Activated naive CD8-positive, alpha-beta T cell (primary cell): ENCODE measurements around the gene ITGA3.

Source experiments
- H3K27ac Mint-ChIP-seq: one replicate; pipeline ENCODE4 v1.8.0; 2021; ENCODE audit warnings: mixed read lengths
- H3K27me3 Mint-ChIP-seq: one replicate; pipeline ENCODE4 v1.8.0; 2021; ENCODE audit warnings: mixed read lengths
- H3K36me3 Mint-ChIP-seq: one replicate; pipeline ENCODE4 v1.8.0; 2021; ENCODE audit warnings: mixed read lengths
- H3K4me1 Mint-ChIP-seq: one replicate; pipeline ENCODE4 v1.8.0; 2021; ENCODE audit warnings: low read depth, mixed read lengths
- H3K4me3 Mint-ChIP-seq: one replicate; pipeline ENCODE4 v1.8.0; 2021; ENCODE audit warnings: mild to moderate bottlenecking, mixed read lengths
- H3K9me3 Mint-ChIP-seq: one replicate; pipeline ENCODE4 v1.8.0; 2021; ENCODE audit warnings: low read depth, mixed read lengths

Gene ITGA3

DNA sequence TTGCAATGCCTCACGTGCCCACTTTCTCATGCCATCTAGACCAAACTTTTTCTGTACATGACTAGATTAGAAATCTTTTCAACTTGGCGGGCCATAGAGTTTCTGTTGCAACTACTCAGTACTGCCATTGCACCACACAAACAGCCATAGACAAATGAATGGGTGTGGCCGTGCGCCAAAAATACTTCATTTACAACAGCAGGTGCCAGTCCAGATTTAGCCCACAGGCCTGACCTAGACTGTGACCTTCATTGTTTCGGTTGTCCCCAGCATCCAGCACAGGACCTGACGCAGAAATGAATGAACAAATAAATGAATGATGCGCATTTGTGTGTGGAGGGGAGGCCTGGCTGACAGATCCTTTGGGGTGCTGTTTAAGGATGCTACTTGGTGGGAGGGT is 24.9 kb downstream of the ITGA3 start:
- H3K4me1 Mint-ChIP-seq: no peaks in the 10 kb centered on the region
- H3K27ac Mint-ChIP-seq: no peak overlapping the region
- H3K4me3 Mint-ChIP-seq: no peak overlapping the region
- H3K36me3 Mint-ChIP-seq: peaks cover 5% of the 10 kb centered on the region
- H3K9me3 Mint-ChIP-seq: no peaks in the 10 kb centered on the region
- no peaks in the 10 kb centered on the region for H3K27me3 Mint-ChIP-seq

DNA sequence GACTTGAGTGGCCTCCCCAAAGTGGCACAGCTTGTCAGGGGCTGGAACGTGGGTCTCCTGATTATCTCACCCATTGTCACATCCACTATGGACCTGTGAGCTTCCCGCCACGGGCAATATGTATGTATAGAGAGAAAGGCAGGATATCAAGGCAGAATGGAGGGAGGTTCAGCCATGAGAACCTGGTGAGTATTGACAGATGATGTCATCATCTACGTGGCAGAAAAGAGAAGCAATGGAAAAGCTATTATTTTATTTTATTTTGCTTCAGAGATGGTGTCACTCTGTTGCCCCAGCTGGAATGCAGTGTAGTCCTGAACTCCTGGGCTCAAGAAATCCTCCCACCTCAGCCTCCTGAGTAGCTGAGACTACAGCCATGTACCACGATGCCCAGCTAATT is 25.8 kb downstream of the ITGA3 start:
- Mint-ChIP-seq H3K4me1 (no peaks in the 10 kb centered on the region), H3K9me3 (no peaks in the 10 kb centered on the region), H3K4me3 (no peak overlapping the region), H3K27ac (no peak overlapping the region), H3K36me3 (peaks cover 5% of the 10 kb centered on the region), H3K27me3 (no peaks in the 10 kb centered on the region)

DNA sequence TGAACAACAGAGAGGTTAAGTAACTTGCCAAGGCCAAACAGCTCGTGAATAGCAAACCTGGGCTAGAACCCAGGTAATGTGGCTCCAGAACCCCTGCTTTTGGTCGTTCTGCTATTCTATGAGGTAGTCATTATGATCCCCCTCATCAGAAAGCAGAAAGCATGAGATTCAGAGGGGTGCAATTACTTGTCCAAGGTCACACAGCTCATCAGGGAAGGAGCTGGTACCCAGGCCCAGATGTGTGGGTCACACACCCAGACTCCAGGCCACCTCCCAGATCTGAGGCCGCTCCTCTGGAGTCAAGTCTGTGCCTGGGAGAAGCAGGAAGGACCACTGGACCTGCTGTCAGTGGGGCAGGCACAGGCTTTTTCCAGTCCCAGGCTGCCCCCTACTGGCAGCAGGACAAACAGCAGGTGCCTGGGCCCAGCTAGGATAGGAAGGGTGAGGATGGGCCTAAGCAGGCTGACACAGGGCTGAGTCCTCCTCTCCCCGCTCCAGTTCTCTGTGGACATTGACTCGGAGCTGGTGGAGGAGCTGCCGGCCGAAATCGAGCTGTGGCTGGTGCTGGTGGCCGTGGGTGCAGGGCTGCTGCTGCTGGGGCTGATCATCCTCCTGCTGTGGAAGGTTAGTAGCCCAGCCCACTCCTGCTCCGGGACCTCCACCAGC is 31.5 kb downstream of the ITGA3 start:
- no peaks in the 10 kb centered on the region for H3K4me1 Mint-ChIP-seq
- no peak overlapping the region for H3K4me3 Mint-ChIP-seq
- no peaks in the 10 kb centered on the region for H3K27me3 Mint-ChIP-seq
- H3K27ac Mint-ChIP-seq: no peak overlapping the region
- H3K9me3 Mint-ChIP-seq: no peaks in the 10 kb centered on the region
- H3K36me3 Mint-ChIP-seq: no peaks in the 10 kb centered on the region

DNA sequence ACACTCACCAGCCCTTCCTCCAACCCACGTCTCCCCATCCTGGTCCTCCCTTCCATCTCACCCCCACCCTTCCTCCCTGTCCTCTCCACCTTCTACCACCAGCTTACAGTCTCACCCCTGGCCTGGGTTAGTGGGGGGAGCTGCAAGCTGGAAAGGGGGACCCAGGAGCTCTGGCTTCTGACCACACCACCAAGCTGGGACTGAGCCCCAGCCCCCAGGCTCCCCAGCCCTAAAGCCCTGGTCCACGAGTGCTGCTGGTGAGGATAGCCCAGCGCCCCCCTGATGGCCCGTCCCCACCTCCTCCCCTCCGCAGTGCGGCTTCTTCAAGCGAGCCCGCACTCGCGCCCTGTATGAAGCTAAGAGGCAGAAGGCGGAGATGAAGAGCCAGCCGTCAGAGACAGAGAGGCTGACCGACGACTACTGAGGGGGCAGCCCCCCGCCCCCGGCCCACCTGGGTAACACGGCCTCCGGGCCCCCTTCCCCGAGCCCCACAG is 32.0 kb downstream of the ITGA3 start:
- Mint-ChIP-seq H3K27ac (no peak overlapping the region), H3K4me1 (no peaks in the 10 kb centered on the region), H3K4me3 (no peak overlapping the region), H3K27me3 (no peaks in the 10 kb centered on the region), H3K9me3 (no peaks in the 10 kb centered on the region), H3K36me3 (no peaks in the 10 kb centered on the region)

DNA sequence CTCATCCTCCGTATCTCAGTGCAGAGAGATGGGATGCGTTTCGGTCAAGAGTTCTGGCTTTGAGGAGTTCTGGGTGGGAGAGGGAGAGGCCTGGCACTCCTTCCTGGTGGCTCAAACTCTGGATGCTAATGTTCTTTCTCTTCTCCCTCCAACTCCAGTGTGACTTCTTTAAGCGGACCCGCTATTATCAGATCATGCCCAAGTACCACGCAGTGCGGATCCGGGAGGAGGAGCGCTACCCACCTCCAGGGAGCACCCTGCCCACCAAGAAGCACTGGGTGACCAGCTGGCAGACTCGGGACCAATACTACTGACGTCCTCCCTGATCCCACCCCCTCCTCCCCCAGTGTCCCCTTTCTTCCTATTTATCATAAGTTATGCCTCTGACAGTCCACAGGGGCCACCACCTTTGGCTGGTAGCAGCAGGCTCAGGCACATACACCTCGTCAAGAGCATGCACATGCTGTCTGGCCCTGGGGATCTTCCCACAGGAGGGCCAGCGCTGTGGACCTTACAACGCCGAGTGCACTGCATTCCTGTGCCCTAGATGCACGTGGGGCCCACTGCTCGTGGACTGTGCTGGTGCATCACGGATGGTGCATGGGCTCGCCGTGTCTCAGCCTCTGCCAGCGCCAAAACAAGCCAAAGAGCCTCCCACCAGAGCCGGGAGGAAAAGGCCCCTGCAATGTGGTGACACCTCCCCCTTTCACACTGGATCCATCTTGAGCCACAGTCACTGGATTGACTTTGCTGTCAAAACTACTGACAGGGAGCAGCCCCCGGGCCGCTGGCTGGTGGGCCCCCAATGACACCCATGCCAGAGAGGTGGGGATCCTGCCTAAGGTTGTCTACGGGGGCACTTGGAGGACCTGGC is 33.3 kb downstream of the ITGA3 start:
- no peaks in the 10 kb centered on the region for H3K27me3 Mint-ChIP-seq
- no peak overlapping the region for H3K27ac Mint-ChIP-seq

DNA sequence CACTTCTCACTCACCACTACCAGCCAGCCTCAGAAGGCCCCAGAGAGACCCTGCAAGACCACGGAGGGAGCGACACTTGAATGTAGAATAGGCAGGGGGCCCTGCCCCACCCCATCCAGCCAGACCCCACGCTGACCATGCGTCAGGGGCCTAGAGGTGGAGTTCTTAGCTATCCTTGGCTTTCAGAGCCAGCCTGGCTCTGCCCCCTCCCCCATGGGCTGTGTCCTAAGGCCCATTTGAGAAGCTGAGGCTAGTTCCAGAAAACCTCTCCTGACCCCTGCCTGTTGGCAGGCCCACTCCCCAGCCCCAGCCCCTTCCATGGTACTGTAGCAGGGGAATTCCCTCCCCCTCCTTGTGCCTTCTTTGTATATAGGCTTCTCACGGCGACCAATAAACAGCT is 34.2 kb downstream of the ITGA3 start:
- Mint-ChIP-seq H3K9me3 (no peaks in the 10 kb centered on the region), H3K27ac (no peak overlapping the region), H3K36me3 (no peaks in the 10 kb centered on the region), H3K27me3 (no peaks in the 10 kb centered on the region), H3K4me1 (peaks cover 10% of the 10 kb centered on the region), H3K4me3 (no peak overlapping the region)

More for the DNA sequence above, 33.3 kb downstream of the ITGA3 start:
- no peak overlapping the region for H3K4me3 Mint-ChIP-seq
- H3K36me3 Mint-ChIP-seq: no peaks in the 10 kb centered on the region
- peaks cover 6% of the 10 kb centered on the region for H3K4me1 Mint-ChIP-seq
- H3K9me3 Mint-ChIP-seq: no peaks in the 10 kb centered on the region

DNA sequence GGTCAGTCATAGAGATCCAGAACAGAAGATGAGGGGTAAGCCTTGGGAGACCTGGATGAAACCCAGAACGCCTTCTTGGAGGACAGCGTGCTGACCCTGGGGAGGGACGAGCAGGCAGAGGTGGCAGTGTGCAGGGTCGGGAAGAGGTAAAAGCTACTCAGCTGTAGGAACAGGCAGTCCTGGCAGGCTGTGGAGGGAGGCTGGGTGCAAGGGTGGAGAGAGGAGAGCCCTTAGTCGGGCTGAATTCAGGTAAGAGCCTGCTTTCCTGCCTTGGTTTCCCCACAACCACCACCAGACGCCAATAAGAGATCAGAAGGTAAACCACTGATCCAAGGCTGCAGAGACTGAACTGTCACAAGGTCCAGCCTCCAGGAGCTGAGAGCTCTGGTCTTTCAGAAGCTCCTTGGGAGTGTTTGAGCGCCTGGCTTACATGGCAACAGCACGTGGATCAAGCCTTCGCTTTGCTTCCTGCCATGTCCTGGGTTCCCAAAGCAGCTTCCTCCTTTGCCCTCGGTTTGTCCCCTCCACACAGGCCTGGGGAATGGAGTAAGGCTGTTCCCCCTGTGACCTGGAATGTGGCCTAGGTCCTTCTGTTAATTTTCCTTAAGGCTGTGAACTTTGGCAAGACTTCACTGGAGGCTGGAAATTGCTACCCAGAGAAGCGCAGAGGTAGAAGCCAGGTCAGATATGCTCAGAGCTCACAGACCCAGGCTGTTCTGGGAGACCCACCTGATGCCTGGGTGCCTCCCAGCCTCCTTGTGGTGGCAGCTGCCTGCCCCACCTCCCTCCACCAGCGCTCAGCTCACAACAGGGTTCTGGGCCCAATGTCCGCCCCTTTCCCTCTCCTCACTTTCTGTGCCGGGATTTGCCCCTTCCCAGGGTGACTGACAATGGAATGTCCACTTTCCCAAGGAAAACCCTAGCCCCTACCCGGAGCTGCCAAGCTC is 35.3 kb downstream of the ITGA3 start:
- no peaks in the 10 kb centered on the region for H3K9me3 Mint-ChIP-seq
- H3K27me3 Mint-ChIP-seq: no peaks in the 10 kb centered on the region
- H3K4me1 Mint-ChIP-seq: peaks cover 21% of the 10 kb centered on the region
- H3K36me3 Mint-ChIP-seq: no peaks in the 10 kb centered on the region
- no peak overlapping the region for H3K4me3 Mint-ChIP-seq
- no peak overlapping the region for H3K27ac Mint-ChIP-seq

DNA sequence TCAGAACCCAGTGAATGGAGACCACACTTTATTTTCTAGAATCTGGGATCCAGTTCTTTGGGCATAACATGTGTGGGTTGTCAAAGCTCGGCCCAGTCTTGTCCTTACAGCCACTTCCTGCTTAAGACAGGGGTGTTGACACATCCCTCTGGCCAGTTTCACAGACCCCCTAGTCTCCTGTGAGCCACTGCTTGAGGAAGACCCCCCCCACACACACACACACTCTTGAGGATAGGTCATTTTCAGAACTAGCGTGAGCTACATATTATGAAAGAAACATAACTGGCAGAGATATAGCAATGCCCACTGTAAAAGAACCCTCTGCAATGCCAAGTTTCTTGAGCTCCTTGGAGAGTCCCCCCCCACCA is 36.0 kb downstream of the ITGA3 start:
- Mint-ChIP-seq H3K27ac (no peak overlapping the region), H3K36me3 (no peaks in the 10 kb centered on the region), H3K4me3 (no peak overlapping the region), H3K4me1 (peaks cover 27% of the 10 kb centered on the region), H3K27me3 (no peaks in the 10 kb centered on the region), H3K9me3 (no peaks in the 10 kb centered on the region)

DNA sequence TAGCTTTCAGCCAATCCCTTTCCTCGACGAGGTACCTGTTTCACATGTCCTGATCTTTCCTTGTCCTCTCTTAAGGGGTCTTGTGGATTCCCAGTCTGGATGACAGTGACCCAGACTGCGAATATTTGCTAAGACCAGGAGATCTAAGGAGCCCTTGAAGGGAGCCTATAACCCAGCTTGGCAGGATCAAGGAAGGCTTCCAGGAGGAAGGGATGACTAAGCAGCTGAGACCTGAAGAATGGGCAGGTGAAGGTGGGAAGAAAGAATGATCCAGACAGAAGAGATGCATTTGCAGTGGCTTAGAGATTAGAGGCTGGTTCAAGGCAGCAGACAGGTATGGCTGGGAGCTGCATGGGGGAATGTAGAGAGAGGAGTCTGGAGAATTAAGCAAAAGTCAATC is 37.3 kb downstream of the ITGA3 start:
- H3K4me1 Mint-ChIP-seq: peaks cover 31% of the 10 kb centered on the region
- H3K36me3 Mint-ChIP-seq: no peaks in the 10 kb centered on the region
- H3K27ac Mint-ChIP-seq: peak overlapping the region; percentile 34
- H3K4me3 Mint-ChIP-seq: no peak overlapping the region
- H3K27me3 Mint-ChIP-seq: no peaks in the 10 kb centered on the region
- no peaks in the 10 kb centered on the region for H3K9me3 Mint-ChIP-seq

DNA sequence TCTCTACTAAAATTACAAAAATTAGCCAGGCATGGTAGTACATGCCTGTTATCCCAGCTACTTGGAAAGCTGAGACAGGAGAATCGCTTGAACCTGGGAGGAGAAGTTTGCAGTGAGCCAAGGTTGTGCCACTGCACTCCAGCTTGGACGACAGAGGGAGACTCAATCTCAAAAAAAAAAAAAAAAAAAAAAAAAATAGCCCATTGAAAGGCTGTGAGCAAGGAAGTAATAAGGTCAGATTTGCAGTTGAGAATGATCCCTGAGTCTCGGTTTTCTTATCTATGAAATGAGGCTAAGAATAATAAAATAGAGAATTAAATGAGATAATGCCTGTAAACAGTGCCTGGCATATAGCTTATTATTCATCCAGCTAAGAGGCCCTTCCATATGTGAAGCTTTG is 37.9 kb downstream of the ITGA3 start:
- Mint-ChIP-seq H3K27me3 (no peaks in the 10 kb centered on the region), H3K27ac (no peak overlapping the region), H3K4me3 (peak overlapping the region; percentile 97), H3K9me3 (no peaks in the 10 kb centered on the region), H3K36me3 (no peaks in the 10 kb centered on the region), H3K4me1 (peaks cover 32% of the 10 kb centered on the region)

DNA sequence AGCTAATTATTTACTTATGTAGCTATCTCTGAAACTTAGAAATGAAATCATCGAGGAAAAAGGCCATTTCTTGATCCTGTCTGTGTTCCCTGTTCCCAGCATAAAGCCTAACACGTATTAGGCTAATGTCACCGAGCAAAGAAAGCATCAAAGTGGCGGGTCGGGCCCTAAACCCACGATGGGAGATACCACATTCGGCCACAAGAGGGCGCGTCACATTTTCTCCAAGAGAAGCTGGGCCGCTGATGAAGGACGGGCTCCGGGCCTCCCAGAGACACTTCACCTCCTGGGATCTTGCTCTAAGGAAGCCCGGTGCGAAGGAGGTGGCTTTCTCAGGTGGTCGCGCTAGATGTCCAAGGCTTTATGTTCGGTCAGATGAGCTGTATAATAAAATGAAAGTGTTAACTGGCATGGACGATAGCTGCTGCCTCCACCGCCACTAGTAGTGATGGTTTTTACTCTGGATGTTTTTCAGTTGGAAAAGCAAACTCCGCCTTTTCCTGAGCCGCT is 38.4 kb downstream of the ITGA3 start:
- Mint-ChIP-seq H3K36me3 (no peaks in the 10 kb centered on the region), H3K4me3 (peak overlapping the region; percentile 97), H3K9me3 (no peaks in the 10 kb centered on the region), H3K27me3 (no peaks in the 10 kb centered on the region), H3K4me1 (peaks cover 32% of the 10 kb centered on the region), H3K27ac (peak overlapping the region; percentile 79)

DNA sequence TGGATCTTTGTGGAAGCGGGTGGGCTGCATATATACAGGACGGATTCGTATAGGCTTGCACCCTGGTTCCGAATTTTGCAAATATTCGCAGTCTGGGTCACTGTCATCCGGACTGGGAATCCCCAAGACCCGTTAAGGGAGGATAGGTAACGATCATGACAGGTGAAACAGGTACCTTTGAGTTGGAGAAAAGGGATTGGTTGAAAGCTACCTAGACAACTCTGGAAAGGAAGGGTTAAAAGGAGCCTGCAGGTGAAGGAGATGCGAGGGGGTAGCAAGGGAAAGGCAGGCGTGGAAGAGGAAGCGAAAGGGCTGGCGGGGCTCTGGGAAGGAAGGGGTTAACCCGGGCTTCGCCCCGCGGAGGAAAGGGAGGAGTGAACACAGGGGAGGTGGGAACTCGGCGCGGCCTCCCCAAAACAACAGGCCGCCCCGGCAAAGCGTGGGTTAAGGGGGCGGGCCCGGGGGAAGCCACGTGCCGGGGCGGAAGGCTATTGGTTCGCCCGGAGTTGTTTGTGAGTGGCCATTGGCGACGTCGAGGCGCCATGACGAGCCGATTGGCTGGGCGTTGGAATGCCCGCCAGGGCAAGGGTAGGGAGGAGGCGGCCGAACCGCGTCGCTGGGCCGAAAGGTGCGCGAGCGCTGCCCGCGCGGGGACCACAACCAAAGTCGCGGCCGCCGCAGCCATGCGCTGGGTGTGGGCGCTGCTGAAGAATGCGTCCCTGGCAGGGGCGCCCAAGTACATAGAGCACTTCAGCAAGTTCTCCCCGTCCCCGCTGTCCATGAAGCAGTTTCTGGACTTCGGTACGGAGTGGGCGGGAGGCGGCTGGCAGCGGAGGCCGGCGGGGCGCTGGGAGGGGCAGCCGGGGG is 39.1 kb downstream of the ITGA3 start, which contains the start of gene PDK2:
TSS of gene PDK2 (plus strand) at position 599 of the 867 bp plus-strand sequence. CDS start at position 684, 85 bp downstream.
- no peaks in the 10 kb centered on the region for H3K27me3 Mint-ChIP-seq

DNA sequence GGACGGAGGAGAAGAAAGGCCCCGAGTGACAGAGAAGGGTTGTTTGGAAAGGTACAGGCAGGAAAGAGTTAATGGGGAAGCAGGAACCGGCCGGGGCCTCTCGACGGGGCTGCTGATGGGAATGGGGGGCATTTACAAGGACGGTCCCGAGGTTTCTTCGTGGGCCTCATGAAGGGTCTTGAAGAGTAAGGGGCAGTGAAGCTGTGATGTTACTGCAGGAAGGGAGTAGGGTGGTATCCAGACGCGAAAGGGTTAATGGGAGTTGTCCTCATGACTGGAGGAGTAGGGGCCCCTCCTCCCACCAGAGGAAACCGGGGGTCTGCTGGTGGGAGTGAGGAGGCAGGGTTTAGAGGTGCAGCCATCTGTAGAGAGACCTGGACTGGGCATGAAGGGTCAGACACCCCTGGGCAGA is 39.7 kb downstream of the ITGA3 start:
- peaks cover 32% of the 10 kb centered on the region for H3K4me1 Mint-ChIP-seq
- no peaks in the 10 kb centered on the region for H3K9me3 Mint-ChIP-seq
- H3K27ac Mint-ChIP-seq: peak overlapping the region; percentile 79
- H3K4me3 Mint-ChIP-seq: peak overlapping the region; percentile 97
- H3K27me3 Mint-ChIP-seq: no peaks in the 10 kb centered on the region
- no peaks in the 10 kb centered on the region for H3K36me3 Mint-ChIP-seq

More for the DNA sequence above, 39.1 kb downstream of the ITGA3 start, which contains the start of gene PDK2:
- H3K4me3 Mint-ChIP-seq: peak within 1 kb of the TSS; percentile 97
- peaks cover 32% of the 10 kb centered on the region for H3K4me1 Mint-ChIP-seq
- H3K27ac Mint-ChIP-seq: peak within 1 kb of the TSS; percentile 79
- H3K36me3 Mint-ChIP-seq: no peaks in the 10 kb centered on the region
- no peaks in the 10 kb centered on the region for H3K9me3 Mint-ChIP-seq

DNA sequence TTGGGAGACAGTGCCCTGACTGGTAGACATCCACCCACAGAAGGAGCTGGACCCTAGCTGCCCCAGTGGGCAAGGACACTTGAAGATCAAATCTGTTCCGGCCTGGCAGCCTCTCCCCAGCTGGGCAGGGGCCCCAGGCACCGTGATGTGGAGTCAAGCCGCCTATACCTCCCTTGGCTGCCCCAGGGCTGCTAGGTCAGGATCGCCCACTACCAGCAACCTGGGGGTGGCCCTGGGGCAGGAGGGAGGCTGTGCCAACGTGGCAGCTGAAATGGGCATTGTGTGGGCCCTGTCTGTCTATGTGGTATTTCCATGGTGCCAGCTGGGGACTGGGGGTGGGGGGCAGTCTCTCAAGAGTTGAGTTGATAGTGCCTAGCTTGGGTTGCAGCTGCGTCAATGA is 40.2 kb downstream of the ITGA3 start:
- Mint-ChIP-seq H3K27ac (peak overlapping the region; percentile 79), H3K36me3 (no peaks in the 10 kb centered on the region), H3K4me1 (peaks cover 32% of the 10 kb centered on the region), H3K9me3 (no peaks in the 10 kb centered on the region), H3K27me3 (no peaks in the 10 kb centered on the region), H3K4me3 (peak overlapping the region; percentile 97)
